ENCODE results near the gene TBCD.

The TBCD gene

GRCh38 chr17:82801377-82801970 lies 49.6 kb downstream of the TBCD start:
- H3K4me1 ChIP-seq (ENCODE audit: control insufficient read depth in 1 of 2, insufficient read depth in 2 of 2, low read length in 2 of 2), result peaks cover 0 to 3% of the 10 kb centered on the region in 2 donors
- no peak overlapping the region for H3K4me3 ChIP-seq (ENCODE audit: low read depth in 1 of 2, low read length in 2 of 2)
- H3K9me3 ChIP-seq (ENCODE audit: control insufficient read depth in 1 of 2, low read length in 2 of 2), result no peaks in the 10 kb centered on the region
- no peaks in the 10 kb centered on the region for H3K27me3 ChIP-seq (ENCODE audit: control insufficient read depth in 1 of 2, insufficient read depth in 2 of 2, low read length in 2 of 2)
- no peak overlapping the region for H3K9ac ChIP-seq (ENCODE audit: low read depth in 1 of 2, low read length in 2 of 2)
- H3K36me3 ChIP-seq (ENCODE audit: control insufficient read depth in 1 of 2, insufficient read depth in 2 of 2, low read length in 2 of 2), result peaks cover 4 to 19% of the 10 kb centered on the region in 2 donors
- no peak overlapping the region for H3K27ac ChIP-seq (ENCODE audit: low read depth, low read length)

GRCh38 chr17:82802075-82802780 lies 50.4 kb downstream of the TBCD start:
- Histone ChIP-seq H3K9me3 (ENCODE audit: control insufficient read depth in 1 of 2, low read length in 2 of 2) (no peaks in the 10 kb centered on the region), H3K27me3 (ENCODE audit: control insufficient read depth in 1 of 2, insufficient read depth in 2 of 2, low read length in 2 of 2) (no peaks in the 10 kb centered on the region), H3K4me3 (ENCODE audit: low read depth in 1 of 2, low read length in 2 of 2) (no peak overlapping the region), H3K9ac (ENCODE audit: low read depth in 1 of 2, low read length in 2 of 2) (no peak overlapping the region), H3K36me3 (ENCODE audit: control insufficient read depth in 1 of 2, insufficient read depth in 2 of 2, low read length in 2 of 2) (peaks cover 4 to 19% of the 10 kb centered on the region in 2 donors), H3K4me1 (ENCODE audit: control insufficient read depth in 1 of 2, insufficient read depth in 2 of 2, low read length in 2 of 2) (peaks cover 0 to 3% of the 10 kb centered on the region in 2 donors), H3K27ac (ENCODE audit: low read depth, low read length) (no peak overlapping the region)

- Histone ChIP-seq H3K9ac (ENCODE audit: low read depth in 1 of 2, low read length in 2 of 2) (no peak overlapping the region), H3K4me3 (ENCODE audit: low read depth in 1 of 2, low read length in 2 of 2) (no peak overlapping the region), H3K27me3 (ENCODE audit: control insufficient read depth in 1 of 2, insufficient read depth in 2 of 2, low read length in 2 of 2) (no peaks in the 10 kb centered on the region), H3K27ac (ENCODE audit: low read depth, low read length) (no peak overlapping the region), H3K9me3 (ENCODE audit: control insufficient read depth in 1 of 2, low read length in 2 of 2) (no peaks in the 10 kb centered on the region), H3K36me3 (ENCODE audit: control insufficient read depth in 1 of 2, insufficient read depth in 2 of 2, low read length in 2 of 2) (peaks cover 4 to 19% of the 10 kb centered on the region in 2 donors), H3K4me1 (ENCODE audit: control insufficient read depth in 1 of 2, insufficient read depth in 2 of 2, low read length in 2 of 2) (peaks cover 0 to 3% of the 10 kb centered on the region in 2 donors)
Observed at GRCh38 chr17:82803185-82803584, 51.3 kb downstream of the TBCD start.

GRCh38 chr17:82803606-82804005 lies 51.7 kb downstream of the TBCD start:
- peaks cover 0 to 3% of the 10 kb centered on the region in 2 donors for H3K4me1 ChIP-seq (ENCODE audit: control insufficient read depth in 1 of 2, insufficient read depth in 2 of 2, low read length in 2 of 2)
- H3K4me3 ChIP-seq (ENCODE audit: low read depth in 1 of 2, low read length in 2 of 2), result no peak overlapping the region
- H3K27me3 ChIP-seq (ENCODE audit: control insufficient read depth in 1 of 2, insufficient read depth in 2 of 2, low read length in 2 of 2), result no peaks in the 10 kb centered on the region
- no peak overlapping the region for H3K27ac ChIP-seq (ENCODE audit: low read depth, low read length)
- no peak overlapping the region for H3K9ac ChIP-seq (ENCODE audit: low read depth in 1 of 2, low read length in 2 of 2)
- H3K9me3 ChIP-seq (ENCODE audit: control insufficient read depth in 1 of 2, low read length in 2 of 2), result no peaks in the 10 kb centered on the region
- peaks cover 4 to 17% of the 10 kb centered on the region in 2 donors for H3K36me3 ChIP-seq (ENCODE audit: control insufficient read depth in 1 of 2, insufficient read depth in 2 of 2, low read length in 2 of 2)

- Histone ChIP-seq H3K4me1 (ENCODE audit: control insufficient read depth in 1 of 2, insufficient read depth in 2 of 2, low read length in 2 of 2) (peaks cover 0 to 3% of the 10 kb centered on the region in 2 donors), H3K4me3 (ENCODE audit: low read depth in 1 of 2, low read length in 2 of 2) (no peak overlapping the region), H3K9me3 (ENCODE audit: control insufficient read depth in 1 of 2, low read length in 2 of 2) (no peaks in the 10 kb centered on the region), H3K27ac (ENCODE audit: low read depth, low read length) (no peak overlapping the region), H3K36me3 (ENCODE audit: control insufficient read depth in 1 of 2, insufficient read depth in 2 of 2, low read length in 2 of 2) (peaks cover 4 to 18% of the 10 kb centered on the region in 2 donors), H3K9ac (ENCODE audit: low read depth in 1 of 2, low read length in 2 of 2) (no peak overlapping the region), H3K27me3 (ENCODE audit: control insufficient read depth in 1 of 2, insufficient read depth in 2 of 2, low read length in 2 of 2) (no peaks in the 10 kb centered on the region)
Observed at GRCh38 chr17:82804442-82805191, 52.8 kb downstream of the TBCD start.

- Histone ChIP-seq H3K4me3 (ENCODE audit: low read depth in 1 of 2, low read length in 2 of 2) (no peak overlapping the region), H3K27ac (ENCODE audit: low read depth, low read length) (no peak overlapping the region), H3K9me3 (ENCODE audit: control insufficient read depth in 1 of 2, low read length in 2 of 2) (no peaks in the 10 kb centered on the region), H3K27me3 (ENCODE audit: control insufficient read depth in 1 of 2, insufficient read depth in 2 of 2, low read length in 2 of 2) (no peaks in the 10 kb centered on the region), H3K36me3 (ENCODE audit: control insufficient read depth in 1 of 2, insufficient read depth in 2 of 2, low read length in 2 of 2) (peaks cover 4 to 18% of the 10 kb centered on the region in 2 donors), H3K9ac (ENCODE audit: low read depth in 1 of 2, low read length in 2 of 2) (no peak overlapping the region), H3K4me1 (ENCODE audit: control insufficient read depth in 1 of 2, insufficient read depth in 2 of 2, low read length in 2 of 2) (peaks cover 0 to 3% of the 10 kb centered on the region in 2 donors)
Observed at GRCh38 chr17:82805254-82805653, 53.4 kb downstream of the TBCD start.

- no peaks in the 10 kb centered on the region for H3K9me3 ChIP-seq (ENCODE audit: control insufficient read depth in 1 of 2, low read length in 2 of 2)
- no peaks in the 10 kb centered on the region for H3K27me3 ChIP-seq (ENCODE audit: control insufficient read depth in 1 of 2, insufficient read depth in 2 of 2, low read length in 2 of 2)
- H3K9ac ChIP-seq (ENCODE audit: low read depth in 1 of 2, low read length in 2 of 2), result no peak overlapping the region
- H3K4me3 ChIP-seq (ENCODE audit: low read depth in 1 of 2, low read length in 2 of 2), result no peak overlapping the region
- no peak overlapping the region for H3K27ac ChIP-seq (ENCODE audit: low read depth, low read length)
- H3K4me1 ChIP-seq (ENCODE audit: control insufficient read depth in 1 of 2, insufficient read depth in 2 of 2, low read length in 2 of 2), result peaks cover 0 to 3% of the 10 kb centered on the region in 2 donors
- peaks cover 0 to 17% of the 10 kb centered on the region in 2 donors for H3K36me3 ChIP-seq (ENCODE audit: control insufficient read depth in 1 of 2, insufficient read depth in 2 of 2, low read length in 2 of 2)
Observed at GRCh38 chr17:82805823-82806222, 54.0 kb downstream of the TBCD start.

GRCh38 chr17:82806645-82807044 lies 54.8 kb downstream of the TBCD start:
- H3K36me3 ChIP-seq (ENCODE audit: control insufficient read depth in 1 of 2, insufficient read depth in 2 of 2, low read length in 2 of 2), result peaks cover 0 to 19% of the 10 kb centered on the region in 2 donors
- no peak overlapping the region for H3K4me3 ChIP-seq (ENCODE audit: low read depth in 1 of 2, low read length in 2 of 2)
- peaks cover 0 to 3% of the 10 kb centered on the region in 2 donors for H3K4me1 ChIP-seq (ENCODE audit: control insufficient read depth in 1 of 2, insufficient read depth in 2 of 2, low read length in 2 of 2)
- H3K27me3 ChIP-seq (ENCODE audit: control insufficient read depth in 1 of 2, insufficient read depth in 2 of 2, low read length in 2 of 2), result no peaks in the 10 kb centered on the region
- H3K9me3 ChIP-seq (ENCODE audit: control insufficient read depth in 1 of 2, low read length in 2 of 2), result no peaks in the 10 kb centered on the region
- no peak overlapping the region for H3K27ac ChIP-seq (ENCODE audit: low read depth, low read length)
- no peak overlapping the region for H3K9ac ChIP-seq (ENCODE audit: low read depth in 1 of 2, low read length in 2 of 2)

- Histone ChIP-seq H3K4me3 (ENCODE audit: low read depth in 1 of 2, low read length in 2 of 2) (no peak overlapping the region), H3K9me3 (ENCODE audit: control insufficient read depth in 1 of 2, low read length in 2 of 2) (no peaks in the 10 kb centered on the region), H3K36me3 (ENCODE audit: control insufficient read depth in 1 of 2, insufficient read depth in 2 of 2, low read length in 2 of 2) (peaks cover 0 to 20% of the 10 kb centered on the region in 2 donors), H3K9ac (ENCODE audit: low read depth in 1 of 2, low read length in 2 of 2) (no peak overlapping the region), H3K27me3 (ENCODE audit: control insufficient read depth in 1 of 2, insufficient read depth in 2 of 2, low read length in 2 of 2) (no peaks in the 10 kb centered on the region), H3K27ac (ENCODE audit: low read depth, low read length) (no peak overlapping the region), H3K4me1 (ENCODE audit: control insufficient read depth in 1 of 2, insufficient read depth in 2 of 2, low read length in 2 of 2) (peaks cover 0 to 3% of the 10 kb centered on the region in 2 donors)
Observed at GRCh38 chr17:82807101-82807500, 55.2 kb downstream of the TBCD start.

- Histone ChIP-seq H3K36me3 (ENCODE audit: control insufficient read depth in 1 of 2, insufficient read depth in 2 of 2, low read length in 2 of 2) (peaks cover 0 to 20% of the 10 kb centered on the region in 2 donors), H3K9me3 (ENCODE audit: control insufficient read depth in 1 of 2, low read length in 2 of 2) (no peaks in the 10 kb centered on the region), H3K27ac (ENCODE audit: low read depth, low read length) (no peak overlapping the region), H3K4me3 (ENCODE audit: low read depth in 1 of 2, low read length in 2 of 2) (no peak overlapping the region), H3K9ac (ENCODE audit: low read depth in 1 of 2, low read length in 2 of 2) (no peak overlapping the region), H3K27me3 (ENCODE audit: control insufficient read depth in 1 of 2, insufficient read depth in 2 of 2, low read length in 2 of 2) (no peaks in the 10 kb centered on the region), H3K4me1 (ENCODE audit: control insufficient read depth in 1 of 2, insufficient read depth in 2 of 2, low read length in 2 of 2) (peaks cover 0 to 3% of the 10 kb centered on the region in 2 donors)
Observed at GRCh38 chr17:82807562-82807961, 55.7 kb downstream of the TBCD start.

All from duodenal mucosa (tissue), 2 donors.